Measurements from ENCODE around the gene TK1.
A peak's percentile ranks its signal among the peaks of the same experiment; 100 is the strongest.

- TF ChIP-seq CTCF (IDR thresholded peaks at IDR 0.05) (peak; percentile 94), CEBPB (IDR thresholded peaks at IDR 0.05) (no peak), RAD21 (conservative IDR thresholded peaks at IDR 0.05 in 1 of 2, IDR thresholded peaks at IDR 0.05 in 1 of 2) (peak; percentile 73 to 82), ELK1 (IDR thresholded peaks at IDR 0.05; ENCODE audit: low read depth, low read length) (no peak)
Observed at GRCh38 chr17:78176548-78177025, 10.3 kb downstream of the TK1 start.
